HEK293 (cell line): ENCODE results near the gene MBLAC2.

ENCODE experiments used
- CTCF ChIA-PET: fragments of 350-600 bp; formaldehyde crosslinking; extraction: SDS; loops from one replicate; lab custom pipeline; 2021; ENCODE audit warnings: antibody characterized with exemption; lab: Yijun Ruan, JAX
- POLR2A ChIA-PET: fragments of 300-600 bp; formaldehyde crosslinking; extraction: SDS; loops from one replicate; lab custom pipeline; 2020; ENCODE audit warnings: antibody characterized with exemption, inconsistent platforms; lab: Yijun Ruan, JAX
- H3K27ac ChIP-seq: fragments of 200-500 bp; sonication (Bioruptor generic); 2 replicates; pipeline ENCODE4 v1.5.1; 2014; ENCODE audit warnings: low read depth, low read length, control low read depth, inconsistent platforms; ENCODE audit errors: extremely low read depth
- H3K36me3 ChIP-seq, 2 experiments: fragments of 200-500 bp in 1 of 2; sonication (Bioruptor generic) in 1 of 2; 1 replicate in 1 of 2; 2 replicates in 1 of 2; pipeline ENCODE4 v1.5.1; 2014 to 2017; ENCODE audit warnings: inconsistent platforms in 2 of 2, low read length in 2 of 2; ENCODE audit not compliant: control insufficient read depth in 2 of 2, insufficient read depth in 1 of 2
- H3K4me1 ChIP-seq: fragments of 200-500 bp; sonication (Bioruptor generic); 2 replicates; pipeline ENCODE4 v1.5.1; 2014; ENCODE audit warnings: mild to moderate bottlenecking, low read length, inconsistent platforms; ENCODE audit not compliant: control insufficient read depth, insufficient read depth
- H3K4me3 ChIP-seq: 2 replicates; pipeline ENCODE4 v1.5.1; 2011; ENCODE audit warnings: low read depth, mild to moderate bottlenecking, control low read depth, low read length, moderate library complexity
- H3K9me3 ChIP-seq: fragments of 200-500 bp; sonication (Bioruptor generic); 2 replicates; pipeline ENCODE4 v1.5.1; 2014; ENCODE audit warnings: low read depth, low read length, inconsistent platforms; ENCODE audit not compliant: control insufficient read depth, insufficient read depth
- BCL11B ChIP-seq: fragments of 450-650 bp; formaldehyde crosslinking; IDR thresholded peaks from 2 replicates; pipeline ENCODE4 v1.5.1; 2016; ENCODE audit warnings: low read depth, missing biosample characterization, missing genetic modification characterization
- KLF1 ChIP-seq: fragments of 450-650 bp; formaldehyde crosslinking; IDR thresholded peaks from 2 replicates; pipeline ENCODE4 v1.5.1; 2016; ENCODE audit warnings: missing biosample characterization, missing genetic modification characterization
- SCRT1 ChIP-seq: fragments of 450-650 bp; formaldehyde crosslinking; IDR thresholded peaks from 2 replicates; pipeline ENCODE4 v1.5.1; 2016; ENCODE audit warnings: missing biosample characterization, missing genetic modification characterization, borderline replicate concordance
- SCRT2 ChIP-seq: fragments of 450-650 bp; formaldehyde crosslinking; IDR thresholded peaks from 2 replicates; pipeline ENCODE4 v1.5.1; 2016; ENCODE audit warnings: missing biosample characterization, missing genetic modification characterization
- ZBTB8A ChIP-seq: fragments of 450-650 bp; formaldehyde crosslinking; IDR thresholded peaks from 2 replicates; pipeline ENCODE4 v1.5.1; 2016; ENCODE audit warnings: missing biosample characterization, missing genetic modification characterization
- ZNF394 ChIP-seq: fragments of 450-650 bp; formaldehyde crosslinking; IDR thresholded peaks from 2 replicates; pipeline ENCODE4 v1.5.1; 2016; ENCODE audit warnings: missing biosample characterization, missing genetic modification characterization, mild to moderate bottlenecking, moderate library complexity, borderline replicate concordance
- TF ChIP-seq, protein P1 (sequence below): fragments of 450-650 bp; formaldehyde crosslinking; IDR thresholded peaks from 2 replicates; pipeline ENCODE4 v1.5.1; 2016; ENCODE audit warnings: missing biosample characterization, missing genetic modification characterization
- TF ChIP-seq, protein P2 (sequence below): fragments of 450-650 bp; formaldehyde crosslinking; optimal IDR thresholded peaks from 2 replicates; pipeline ENCODE3; 2016; ENCODE audit warnings: missing biosample characterization, mild to moderate bottlenecking, missing genetic modification characterization
- TF ChIP-seq, protein P3 (sequence below): fragments of 450-650 bp; formaldehyde crosslinking; IDR thresholded peaks from 2 replicates; pipeline ENCODE4 v1.5.0; 2017; ENCODE audit warnings: missing biosample characterization, missing genetic modification characterization, borderline replicate concordance
- TF ChIP-seq, protein P4 (sequence below): fragments of 450-650 bp; formaldehyde crosslinking; IDR thresholded peaks from 2 replicates; pipeline ENCODE4 v1.5.1; 2016; ENCODE audit warnings: missing biosample characterization, missing genetic modification characterization, low read depth
- TF ChIP-seq, protein P5 (sequence below): fragments of 450-650 bp; formaldehyde crosslinking; IDR thresholded peaks from 2 replicates; pipeline ENCODE4 v1.5.1; 2016; ENCODE audit warnings: missing biosample characterization, missing genetic modification characterization
- TF ChIP-seq, protein P6 (sequence below): fragments of 450-650 bp; IDR thresholded peaks from 2 replicates; pipeline ENCODE4 v1.5.1; 2018; ENCODE audit warnings: missing biosample characterization, missing genetic modification characterization

The MBLAC2 gene

GRCh38 chr5:90473396-90474234 lies 956 bp downstream of the MBLAC2 start (continued):
- TF ChIP-seq, protein P1, sequence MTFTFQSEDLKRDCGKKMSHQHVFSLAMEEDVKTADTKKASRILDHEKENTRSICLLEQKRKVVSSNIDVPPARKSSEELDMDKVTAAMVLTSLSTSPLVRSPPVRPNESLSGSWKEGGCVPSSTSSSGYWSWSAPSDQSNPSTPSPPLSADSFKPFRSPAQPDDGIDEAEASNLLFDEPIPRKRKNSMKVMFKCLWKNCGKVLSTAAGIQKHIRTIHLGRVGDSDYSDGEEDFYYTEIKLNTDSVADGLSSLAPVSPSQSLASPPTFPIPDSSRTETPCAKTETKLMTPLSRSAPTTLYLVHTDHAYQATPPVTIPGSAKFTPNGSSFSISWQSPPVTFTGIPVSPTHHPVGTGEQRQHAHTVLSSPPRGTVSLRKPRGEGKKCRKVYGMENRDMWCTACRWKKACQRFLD (tag by site-specific recombination) = 0 out of 2 replicates have a peak, but pooled peaks have one; percentile 4
- TF ChIP-seq, protein P2, sequence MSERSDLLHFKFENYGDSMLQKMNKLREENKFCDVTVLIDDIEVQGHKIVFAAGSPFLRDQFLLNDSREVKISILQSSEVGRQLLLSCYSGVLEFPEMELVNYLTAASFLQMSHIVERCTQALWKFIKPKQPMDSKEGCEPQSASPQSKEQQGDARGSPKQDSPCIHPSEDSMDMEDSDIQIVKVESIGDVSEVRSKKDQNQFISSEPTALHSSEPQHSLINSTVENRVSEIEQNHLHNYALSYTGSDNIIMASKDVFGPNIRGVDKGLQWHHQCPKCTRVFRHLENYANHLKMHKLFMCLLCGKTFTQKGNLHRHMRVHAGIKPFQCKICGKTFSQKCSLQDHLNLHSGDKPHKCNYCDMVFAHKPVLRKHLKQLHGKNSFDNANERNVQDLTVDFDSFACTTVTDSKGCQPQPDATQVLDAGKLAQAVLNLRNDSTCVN (tag by site-specific recombination) = peak; percentile 93
- TF ChIP-seq ZNF394 (tag by site-specific recombination) = 0 out of 2 replicates have a peak, but pooled peaks have one; percentile 33
- TF ChIP-seq, all 188 proteins: peak for 18

GRCh38 chr5:90472783-90473395 lies 1.7 kb downstream of the MBLAC2 start:
- ChIA-PET CTCF (interaction anchor here (0.8 to 1.2 kb wide), 4 partner anchors 39 to 57 kb away, joined by 3 to 6 read pairs (median 4); partner anchors contain the start of gene LYSMD3), POLR2A (interaction anchor here (1.3 kb wide), 1 partner anchor 10 kb away, joined by 3 read pairs; no protein-coding TSS in a partner anchor)
- no peak overlapping the region for H3K27ac ChIP-seq

More at GRCh38 chr5:90472783-90473395, 1.7 kb downstream of the MBLAC2 start:
- H3K4me1 ChIP-seq = no peaks in the 10 kb centered on the region
- peak overlapping the region; percentile 73 for H3K4me3 ChIP-seq
- H3K36me3 ChIP-seq = no peaks in the 10 kb centered on the region
- H3K9me3 ChIP-seq = no peaks in the 10 kb centered on the region
- TF ChIP-seq BCL11B (tag by site-specific recombination) (no peak), ZBTB8A (tag by site-specific recombination) (no peak), SCRT2 (peak; percentile 92), SCRT1 (tag by site-specific recombination) (0 out of 2 replicates have a peak, but pooled peaks have one; percentile 68), KLF1 (no peak)
- TF ChIP-seq, protein P3, sequence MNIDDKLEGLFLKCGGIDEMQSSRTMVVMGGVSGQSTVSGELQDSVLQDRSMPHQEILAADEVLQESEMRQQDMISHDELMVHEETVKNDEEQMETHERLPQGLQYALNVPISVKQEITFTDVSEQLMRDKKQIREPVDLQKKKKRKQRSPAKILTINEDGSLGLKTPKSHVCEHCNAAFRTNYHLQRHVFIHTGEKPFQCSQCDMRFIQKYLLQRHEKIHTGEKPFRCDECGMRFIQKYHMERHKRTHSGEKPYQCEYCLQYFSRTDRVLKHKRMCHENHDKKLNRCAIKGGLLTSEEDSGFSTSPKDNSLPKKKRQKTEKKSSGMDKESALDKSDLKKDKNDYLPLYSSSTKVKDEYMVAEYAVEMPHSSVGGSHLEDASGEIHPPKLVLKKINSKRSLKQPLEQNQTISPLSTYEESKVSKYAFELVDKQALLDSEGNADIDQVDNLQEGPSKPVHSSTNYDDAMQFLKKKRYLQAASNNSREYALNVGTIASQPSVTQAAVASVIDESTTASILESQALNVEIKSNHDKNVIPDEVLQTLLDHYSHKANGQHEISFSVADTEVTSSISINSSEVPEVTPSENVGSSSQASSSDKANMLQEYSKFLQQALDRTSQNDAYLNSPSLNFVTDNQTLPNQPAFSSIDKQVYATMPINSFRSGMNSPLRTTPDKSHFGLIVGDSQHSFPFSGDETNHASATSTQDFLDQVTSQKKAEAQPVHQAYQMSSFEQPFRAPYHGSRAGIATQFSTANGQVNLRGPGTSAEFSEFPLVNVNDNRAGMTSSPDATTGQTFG (tag by site-specific recombination) = no peak
- TF ChIP-seq, protein P4, sequence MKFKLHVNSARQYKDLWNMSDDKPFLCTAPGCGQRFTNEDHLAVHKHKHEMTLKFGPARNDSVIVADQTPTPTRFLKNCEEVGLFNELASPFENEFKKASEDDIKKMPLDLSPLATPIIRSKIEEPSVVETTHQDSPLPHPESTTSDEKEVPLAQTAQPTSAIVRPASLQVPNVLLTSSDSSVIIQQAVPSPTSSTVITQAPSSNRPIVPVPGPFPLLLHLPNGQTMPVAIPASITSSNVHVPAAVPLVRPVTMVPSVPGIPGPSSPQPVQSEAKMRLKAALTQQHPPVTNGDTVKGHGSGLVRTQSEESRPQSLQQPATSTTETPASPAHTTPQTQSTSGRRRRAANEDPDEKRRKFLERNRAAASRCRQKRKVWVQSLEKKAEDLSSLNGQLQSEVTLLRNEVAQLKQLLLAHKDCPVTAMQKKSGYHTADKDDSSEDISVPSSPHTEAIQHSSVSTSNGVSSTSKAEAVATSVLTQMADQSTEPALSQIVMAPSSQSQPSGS (tag by site-specific recombination) = no peak
- TF ChIP-seq, protein P5, sequence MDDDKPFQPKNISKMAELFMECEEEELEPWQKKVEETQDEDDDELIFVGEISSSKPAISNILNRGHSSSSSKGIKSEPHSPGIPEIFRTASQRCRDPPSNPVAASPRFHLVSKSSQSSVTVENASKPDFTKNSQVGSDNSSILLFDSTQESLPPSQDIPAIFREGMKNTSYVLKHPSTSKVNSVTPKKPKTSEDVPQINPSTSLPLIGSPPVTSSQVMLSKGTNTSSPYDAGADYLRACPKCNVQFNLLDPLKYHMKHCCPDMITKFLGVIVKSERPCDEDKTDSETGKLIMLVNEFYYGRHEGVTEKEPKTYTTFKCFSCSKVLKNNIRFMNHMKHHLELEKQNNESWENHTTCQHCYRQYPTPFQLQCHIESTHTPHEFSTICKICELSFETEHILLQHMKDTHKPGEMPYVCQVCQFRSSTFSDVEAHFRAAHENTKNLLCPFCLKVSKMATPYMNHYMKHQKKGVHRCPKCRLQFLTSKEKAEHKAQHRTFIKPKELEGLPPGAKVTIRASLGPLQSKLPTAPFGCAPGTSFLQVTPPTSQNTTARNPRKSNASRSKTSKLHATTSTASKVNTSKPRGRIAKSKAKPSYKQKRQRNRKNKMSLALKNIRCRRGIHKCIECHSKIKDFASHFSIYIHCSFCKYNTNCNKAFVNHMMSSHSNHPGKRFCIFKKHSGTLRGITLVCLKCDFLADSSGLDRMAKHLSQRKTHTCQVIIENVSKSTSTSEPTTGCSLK = no peak
- TF ChIP-seq, protein P6, sequence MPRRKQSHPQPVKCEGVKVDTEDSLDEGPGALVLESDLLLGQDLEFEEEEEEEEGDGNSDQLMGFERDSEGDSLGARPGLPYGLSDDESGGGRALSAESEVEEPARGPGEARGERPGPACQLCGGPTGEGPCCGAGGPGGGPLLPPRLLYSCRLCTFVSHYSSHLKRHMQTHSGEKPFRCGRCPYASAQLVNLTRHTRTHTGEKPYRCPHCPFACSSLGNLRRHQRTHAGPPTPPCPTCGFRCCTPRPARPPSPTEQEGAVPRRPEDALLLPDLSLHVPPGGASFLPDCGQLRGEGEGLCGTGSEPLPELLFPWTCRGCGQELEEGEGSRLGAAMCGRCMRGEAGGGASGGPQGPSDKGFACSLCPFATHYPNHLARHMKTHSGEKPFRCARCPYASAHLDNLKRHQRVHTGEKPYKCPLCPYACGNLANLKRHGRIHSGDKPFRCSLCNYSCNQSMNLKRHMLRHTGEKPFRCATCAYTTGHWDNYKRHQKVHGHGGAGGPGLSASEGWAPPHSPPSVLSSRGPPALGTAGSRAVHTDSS (tag by site-specific recombination) = no peak
